ENCODE results near the gene NUP160.

DNA sequence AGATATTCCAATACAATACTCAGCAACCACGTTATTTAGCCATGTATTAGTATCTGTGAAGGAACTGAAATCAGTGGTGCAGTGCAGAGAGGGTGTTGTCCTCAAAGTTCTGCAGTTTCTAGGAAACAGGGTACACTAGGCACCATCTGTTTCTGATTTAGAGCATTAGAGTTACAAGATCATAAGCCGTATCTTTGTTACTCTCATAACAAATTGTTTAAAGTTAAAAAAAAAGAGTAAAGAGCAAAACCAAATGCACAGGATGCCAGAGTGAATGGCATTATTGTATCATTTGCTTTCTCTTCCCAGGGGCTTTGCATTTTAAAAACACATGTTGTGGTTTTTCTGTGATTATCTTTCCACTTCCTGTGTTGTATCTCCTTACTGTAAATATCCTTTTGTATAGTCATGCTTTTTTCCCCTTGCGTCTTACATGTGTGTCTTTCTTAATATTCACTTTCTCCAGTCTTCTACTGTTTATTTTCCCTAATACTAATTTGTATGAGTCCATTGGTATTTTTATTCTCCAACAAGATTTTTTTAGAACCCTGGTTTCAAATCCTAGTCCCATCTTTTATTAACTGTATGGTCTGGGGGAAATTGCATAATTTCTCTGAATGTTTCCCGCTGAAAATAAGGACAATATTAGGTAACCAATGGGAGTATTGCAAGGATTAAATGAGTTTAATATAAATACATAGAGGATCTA lies 15.2 kb upstream of the NUP160 start:
- TF ChIP-seq USF2 (IDR thresholded peaks at IDR 0.05) (no peak), PHF8 (IDR thresholded peaks at IDR 0.05; ENCODE audit: borderline replicate concordance, low read depth) (no peak), POLR2A (IDR thresholded peaks at IDR 0.05; ENCODE audit: low read length) (no peak), RAD21 (conservative IDR thresholded peaks at IDR 0.05 in 1 of 2, IDR thresholded peaks at IDR 0.05 in 1 of 2) (no peak), NFE2L2 (conservative IDR thresholded peaks at IDR 0.05; ENCODE audit: low read length) (no peak)
- TF ChIP-seq, protein P1, sequence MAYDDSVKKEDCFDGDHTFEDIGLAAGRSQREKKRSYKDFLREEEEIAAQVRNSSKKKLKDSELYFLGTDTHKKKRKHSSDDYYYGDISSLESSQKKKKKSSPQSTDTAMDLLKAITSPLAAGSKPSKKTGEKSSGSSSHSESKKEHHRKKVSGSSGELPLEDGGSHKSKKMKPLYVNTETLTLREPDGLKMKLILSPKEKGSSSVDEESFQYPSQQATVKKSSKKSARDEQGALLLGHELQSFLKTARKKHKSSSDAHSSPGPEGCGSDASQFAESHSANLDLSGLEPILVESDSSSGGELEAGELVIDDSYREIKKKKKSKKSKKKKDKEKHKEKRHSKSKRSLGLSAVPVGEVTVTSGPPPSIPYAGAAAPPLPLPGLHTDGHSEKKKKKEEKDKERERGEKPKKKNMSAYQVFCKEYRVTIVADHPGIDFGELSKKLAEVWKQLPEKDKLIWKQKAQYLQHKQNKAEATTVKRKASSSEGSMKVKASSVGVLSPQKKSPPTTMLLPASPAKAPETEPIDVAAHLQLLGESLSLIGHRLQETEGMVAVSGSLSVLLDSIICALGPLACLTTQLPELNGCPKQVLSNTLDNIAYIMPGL (CRISPR knock-in tag; IDR thresholded peaks at IDR 0.05; ENCODE audit: borderline replicate concordance) = no peak
- TF ChIP-seq, protein P2, sequence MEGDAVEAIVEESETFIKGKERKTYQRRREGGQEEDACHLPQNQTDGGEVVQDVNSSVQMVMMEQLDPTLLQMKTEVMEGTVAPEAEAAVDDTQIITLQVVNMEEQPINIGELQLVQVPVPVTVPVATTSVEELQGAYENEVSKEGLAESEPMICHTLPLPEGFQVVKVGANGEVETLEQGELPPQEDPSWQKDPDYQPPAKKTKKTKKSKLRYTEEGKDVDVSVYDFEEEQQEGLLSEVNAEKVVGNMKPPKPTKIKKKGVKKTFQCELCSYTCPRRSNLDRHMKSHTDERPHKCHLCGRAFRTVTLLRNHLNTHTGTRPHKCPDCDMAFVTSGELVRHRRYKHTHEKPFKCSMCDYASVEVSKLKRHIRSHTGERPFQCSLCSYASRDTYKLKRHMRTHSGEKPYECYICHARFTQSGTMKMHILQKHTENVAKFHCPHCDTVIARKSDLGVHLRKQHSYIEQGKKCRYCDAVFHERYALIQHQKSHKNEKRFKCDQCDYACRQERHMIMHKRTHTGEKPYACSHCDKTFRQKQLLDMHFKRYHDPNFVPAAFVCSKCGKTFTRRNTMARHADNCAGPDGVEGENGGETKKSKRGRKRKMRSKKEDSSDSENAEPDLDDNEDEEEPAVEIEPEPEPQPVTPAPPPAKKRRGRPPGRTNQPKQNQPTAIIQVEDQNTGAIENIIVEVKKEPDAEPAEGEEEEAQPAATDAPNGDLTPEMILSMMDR (IDR thresholded peaks at IDR 0.05) = no peak

Data from A549 (cell line).